ENCODE measurements around the gene LGALS7B.
"Not testable (repeated sequence)": the region's sequence is repeated elsewhere in the genome, so short reads cannot be mapped to it uniquely, and the experiment has no call there.

Gene LGALS7B

GRCh38 chr19:38769635-38770211 is 19.3 kb upstream of the LGALS7B start:
- FAIRE-seq (peak; percentile 97), DNase-seq (ENCODE audit: insufficient read length, low spot score) (peak; percentile 83)
- TF ChIP-seq POLR2AphosphoS5 (IDR thresholded peaks at IDR 0.05; ENCODE audit: low read depth, low read length) (no peak), PAX5 (IDR thresholded peaks at IDR 0.05; ENCODE audit: insufficient read depth, low read length, severe bottlenecking) (peak; percentile 72), SPI1 (IDR thresholded peaks at IDR 0.05; ENCODE audit: low read depth, low read length) (no peak), POLR2A (IDR thresholded peaks at IDR 0.05; ENCODE audit: low read depth, low read length) (no peak), POU2F2 (IDR thresholded peaks at IDR 0.05; ENCODE audit: low read depth, low read length) (no peak), TAF1 (IDR thresholded peaks at IDR 0.05; ENCODE audit: low read depth, low read length) (0 out of 2 replicates have a peak, but pooled peaks have one; percentile 33)

- FAIRE-seq; DNase-seq (ENCODE audit: insufficient read length, low spot score): not testable (repeated sequence)
Observed at GRCh38 chr19:38770228-38770948, 18.6 kb upstream of the LGALS7B start.

- FAIRE-seq: peak; percentile 100
Observed at GRCh38 chr19:38770949-38771275, 18.1 kb upstream of the LGALS7B start.

GRCh38 chr19:38771569-38771968 is 17.4 kb upstream of the LGALS7B start:
- not testable (repeated sequence) for DNase-seq (ENCODE audit: insufficient read length, low spot score); FAIRE-seq

More at GRCh38 chr19:38770949-38771275, 18.1 kb upstream of the LGALS7B start:
- not testable (repeated sequence) for DNase-seq (ENCODE audit: insufficient read length, low spot score)

- no peak for DNase-seq (ENCODE audit: insufficient read length, low spot score)
- TF ChIP-seq POU2F2 (IDR thresholded peaks at IDR 0.05; ENCODE audit: low read depth, low read length): no peak
- no peak for TF ChIP-seq POLR2AphosphoS5 (IDR thresholded peaks at IDR 0.05; ENCODE audit: low read depth, low read length)
- TF ChIP-seq POLR2A (IDR thresholded peaks at IDR 0.05; ENCODE audit: low read depth, low read length): no peak
- no peak for TF ChIP-seq TAF1 (IDR thresholded peaks at IDR 0.05; ENCODE audit: low read depth, low read length)
- TF ChIP-seq PAX5 (IDR thresholded peaks at IDR 0.05; ENCODE audit: insufficient read depth, low read length, severe bottlenecking): no peak
- TF ChIP-seq SPI1 (IDR thresholded peaks at IDR 0.05; ENCODE audit: low read depth, low read length): no peak
Observed at GRCh38 chr19:38773469-38774177, 15.4 kb upstream of the LGALS7B start, which contains the start of gene LGALS7. Gene LGALS7 (minus strand): TSS chr19:38773517. CDS start chr19:38773492, 25 bp downstream.

GRCh38 chr19:38774181-38774950 is 14.6 kb upstream of the LGALS7B start:
- TF ChIP-seq POLR2AphosphoS5 (IDR thresholded peaks at IDR 0.05; ENCODE audit: low read depth, low read length) (no peak), POU2F2 (IDR thresholded peaks at IDR 0.05; ENCODE audit: low read depth, low read length) (no peak), PAX5 (IDR thresholded peaks at IDR 0.05; ENCODE audit: insufficient read depth, low read length, severe bottlenecking) (no peak), TAF1 (IDR thresholded peaks at IDR 0.05; ENCODE audit: low read depth, low read length) (no peak), POLR2A (IDR thresholded peaks at IDR 0.05; ENCODE audit: low read depth, low read length) (no peak), SPI1 (IDR thresholded peaks at IDR 0.05; ENCODE audit: low read depth, low read length) (no peak)
- FAIRE-seq (no peak), DNase-seq (ENCODE audit: insufficient read length, low spot score) (no peak)

More at GRCh38 chr19:38773469-38774177, 15.4 kb upstream of the LGALS7B start, which contains the start of gene LGALS7:
- FAIRE-seq: no peak

GRCh38 chr19:38778733-38779132 is 10.3 kb upstream of the LGALS7B start:
- FAIRE-seq (no peak), DNase-seq (ENCODE audit: insufficient read length, low spot score) (no peak)

GRCh38 chr19:38780443-38780842 is 8.6 kb upstream of the LGALS7B start:
- no peak for TF ChIP-seq PAX5 (IDR thresholded peaks at IDR 0.05; ENCODE audit: insufficient read depth, low read length, severe bottlenecking)
- no peak for TF ChIP-seq TAF1 (IDR thresholded peaks at IDR 0.05; ENCODE audit: low read depth, low read length)
- no peak for TF ChIP-seq POLR2A (IDR thresholded peaks at IDR 0.05; ENCODE audit: low read depth, low read length)
- TF ChIP-seq POLR2AphosphoS5 (IDR thresholded peaks at IDR 0.05; ENCODE audit: low read depth, low read length): no peak
- TF ChIP-seq POU2F2 (IDR thresholded peaks at IDR 0.05; ENCODE audit: low read depth, low read length): no peak
- no peak for TF ChIP-seq SPI1 (IDR thresholded peaks at IDR 0.05; ENCODE audit: low read depth, low read length)
- FAIRE-seq: no peak
- DNase-seq (ENCODE audit: insufficient read length, low spot score): no peak

More at GRCh38 chr19:38778733-38779132, 10.3 kb upstream of the LGALS7B start:
- TF ChIP-seq POU2F2 (IDR thresholded peaks at IDR 0.05; ENCODE audit: low read depth, low read length) (no peak), POLR2A (IDR thresholded peaks at IDR 0.05; ENCODE audit: low read depth, low read length) (no peak), SPI1 (IDR thresholded peaks at IDR 0.05; ENCODE audit: low read depth, low read length) (no peak)

GRCh38 chr19:38781058-38781457 is 7.9 kb upstream of the LGALS7B start:
- DNase-seq (ENCODE audit: insufficient read length, low spot score) (no peak), FAIRE-seq (no peak)
- TF ChIP-seq SPI1 (IDR thresholded peaks at IDR 0.05; ENCODE audit: low read depth, low read length): no peak
- TF ChIP-seq POLR2AphosphoS5 (IDR thresholded peaks at IDR 0.05; ENCODE audit: low read depth, low read length): no peak

- DNase-seq (ENCODE audit: insufficient read length, low spot score); FAIRE-seq: not testable (repeated sequence)
Observed at GRCh38 chr19:38782212-38782611, 6.8 kb upstream of the LGALS7B start.
